ENCODE measurements around the gene ETV3L. TPM values are rescaled to one million over a fixed set of nuclear protein-coding genes. Genes with fewer than 3 reads are reported as not detected.

ETV3L gene
- total and polyA plus RNA-seq, 2 of the 8 experiments (the other 6 are each of a cell fraction or from before 2014, with no cell fraction given), result 0.17 to 0.26 TPM

GRCh38 chr1:157056269-157056668, 43.3 kb downstream of the ETV3L start:
- H4K91ac ChIP-seq (replicated peaks; ENCODE audit: insufficient read length, low read length), result no peak overlapping the region
- H2BK120ac ChIP-seq (replicated peaks; ENCODE audit: low read depth, low read length), result no peak overlapping the region
- H4K8ac ChIP-seq (ENCODE audit: extremely low read depth, insufficient read depth, low read length), result no peak overlapping the region
- H3K4me3 ChIP-seq (ENCODE audit: extremely low read depth in 1 of 4, insufficient read depth in 2 of 4, low read depth in 3 of 4, low read length in 4 of 4), result no peak overlapping the region
- H3K56ac ChIP-seq (replicated peaks; ENCODE audit: insufficient read length, low read depth, low read length), result no peak overlapping the region
- H3K14ac ChIP-seq (ENCODE audit: insufficient read length), result no peak overlapping the region
- H2BK5ac ChIP-seq (ENCODE audit: low read depth, low read length), result no peak overlapping the region
- TF ChIP-seq E2F6 (IDR thresholded peaks at IDR 0.05), result no peak
- no peak for TF ChIP-seq SRF (IDR thresholded peaks at IDR 0.05; ENCODE audit: low read depth, low read length)
- TF ChIP-seq SIN3A (conservative IDR thresholded peaks at IDR 0.05 in 1 of 2, IDR thresholded peaks at IDR 0.05 in 1 of 2; ENCODE audit: low read depth in 1 of 2, low read length in 2 of 2), result no peak
- no peak for TF ChIP-seq RNF2 (IDR thresholded peaks at IDR 0.05; ENCODE audit: borderline replicate concordance, low read depth, low read length, missing control alignments, poor library complexity, severe bottlenecking)
- TF ChIP-seq CEBPB (IDR thresholded peaks at IDR 0.05; ENCODE audit: low read depth, low read length), result no peak
- no peak for TF ChIP-seq ZNF274 (IDR thresholded peaks at IDR 0.05; ENCODE audit: borderline replicate concordance, extremely low read depth, low read length)
- no peak for TF ChIP-seq BCL11A (IDR thresholded peaks at IDR 0.05; ENCODE audit: low read depth in 2 of 2, low read length in 2 of 2)
- TF ChIP-seq SIX5 (IDR thresholded peaks at IDR 0.05; ENCODE audit: low read depth, low read length), result no peak
- TF ChIP-seq TBP (IDR thresholded peaks at IDR 0.05; ENCODE audit: low read depth, low read length), result no peak
- no peak for TF ChIP-seq SAP30 (IDR thresholded peaks at IDR 0.05; ENCODE audit: insufficient read depth, insufficient replicate concordance, low read length)
- TF ChIP-seq KDM4A (IDR thresholded peaks at IDR 0.05; ENCODE audit: low read depth, low read length, severe bottlenecking), result no peak
- no peaks in the 10 kb centered on the region for H3K4me1 ChIP-seq (replicated peaks in 1 of 4; ENCODE audit: control insufficient read depth in 3 of 4, insufficient read depth in 4 of 4, low read length in 3 of 4)
- DNase-seq (ENCODE audit: low read depth in 1 of 2, low spot score in 2 of 2) (no peak), FAIRE-seq (no peak)
- no peak overlapping the region for H3K9ac ChIP-seq (replicated peaks in 1 of 4; ENCODE audit: extremely low read depth in 1 of 4, low read depth in 3 of 4, low read length in 3 of 4)
- H3K79me2 ChIP-seq (ENCODE audit: control insufficient read depth in 1 of 2, insufficient read depth in 2 of 2, low read length in 2 of 2), result no peaks in the 10 kb centered on the region
- H3K27ac ChIP-seq (ENCODE audit: low read depth, low read length), result no peak overlapping the region
- H3K4ac ChIP-seq (replicated peaks; ENCODE audit: insufficient read length, low read depth, low read length), result no peak overlapping the region
- H2AK5ac ChIP-seq (ENCODE audit: low read depth, low read length), result no peak overlapping the region
- no peak overlapping the region for H3K23ac ChIP-seq (ENCODE audit: insufficient read length)
- no peak overlapping the region for H2AFZ ChIP-seq (ENCODE audit: low read length)
- no peaks in the 10 kb centered on the region for H3K27me3 ChIP-seq (replicated peaks in 1 of 4; ENCODE audit: control insufficient read depth in 3 of 4, extremely low read depth in 1 of 4, insufficient read depth in 3 of 4, low read length in 3 of 4)
- no peaks in the 10 kb centered on the region; the same call in 1 of the 2 replicates for H3K23me2 ChIP-seq (ENCODE audit: low read depth, low read length)
- CTCF ChIA-PET (ENCODE audit: partially characterized antibody), result no interaction called here
- H3K18ac ChIP-seq (ENCODE audit: extremely low read depth, low read length), result no peak overlapping the region
- no peak overlapping the region for H3K4me2 ChIP-seq (ENCODE audit: insufficient read depth in 1 of 2, low read depth in 2 of 2, low read length in 2 of 2)
- H3K9me3 ChIP-seq (ENCODE audit: insufficient read depth in 2 of 2, low read depth in 1 of 2, low read length in 1 of 2), result peaks cover 0 to 7% of the 10 kb centered on the region in 2 experiments; a peak in 2 of 4 replicates
- POLR2A ChIA-PET (ENCODE audit: partially characterized antibody), result no interaction called here
- H4K20me1 ChIP-seq (replicated peaks in 1 of 2; ENCODE audit: control insufficient read depth in 1 of 2, insufficient read depth in 2 of 2, low read length in 2 of 2), result no peaks in the 10 kb centered on the region
- H3K79me1 ChIP-seq (ENCODE audit: low read depth, low read length), result no peaks in the 10 kb centered on the region
- no peaks in the 10 kb centered on the region for H3K36me3 ChIP-seq (ENCODE audit: control insufficient read depth in 2 of 4, insufficient read depth in 4 of 4, low read length in 3 of 4)
- no peak overlapping the region for H2BK20ac ChIP-seq (ENCODE audit: low read length)
- WGBS, 2 experiments (ENCODE audit: extremely low coverage in 1 of 2, insufficient coverage in 1 of 2, insufficient read length in 1 of 2, insufficient replicate concordance in 2 of 2, low coverage in 1 of 2, low lambda C conversion rate in 2 of 2, missing lambda C conversion rate in 1 of 2), result 75% methylated on average over 1 of the region's 1 CpG; no CpG with 5 or more reads in 1 of the 2 experiments
- no peak overlapping the region for H4K5ac ChIP-seq (ENCODE audit: insufficient read length, low read depth, low read length)
- no peak overlapping the region for H2BK12ac ChIP-seq (ENCODE audit: low read depth, low read length)
- H2BK15ac ChIP-seq (ENCODE audit: low read length), result no peak overlapping the region
